Panc1 (cell line): Measurements from ENCODE around the gene ATP8B3.

ENCODE experiments used
- CTCF ChIP-seq: fragments of 450-650 bp; IDR thresholded peaks from 2 replicates; pipeline ENCODE4 v1.5.1; 2017; ENCODE audit warnings: mild to moderate bottlenecking
- POLR2AphosphoS5 ChIP-seq: IDR thresholded peaks from 2 replicates; pipeline ENCODE4 v1.6.1; 2012; ENCODE audit warnings: mild to moderate bottlenecking, low read depth, low read length, moderate library complexity
- TF ChIP-seq, protein P1 (sequence below), 2 experiments: IDR thresholded peaks; 2 replicates each; pipeline ENCODE4 v1.6.1; 2011 to 2012; ENCODE audit warnings: low read depth in 2 of 2, control low read depth in 1 of 2, low read length in 1 of 2, mild to moderate bottlenecking in 1 of 2, moderate library complexity in 1 of 2; ENCODE audit not compliant: insufficient read depth in 1 of 2

DNA sequence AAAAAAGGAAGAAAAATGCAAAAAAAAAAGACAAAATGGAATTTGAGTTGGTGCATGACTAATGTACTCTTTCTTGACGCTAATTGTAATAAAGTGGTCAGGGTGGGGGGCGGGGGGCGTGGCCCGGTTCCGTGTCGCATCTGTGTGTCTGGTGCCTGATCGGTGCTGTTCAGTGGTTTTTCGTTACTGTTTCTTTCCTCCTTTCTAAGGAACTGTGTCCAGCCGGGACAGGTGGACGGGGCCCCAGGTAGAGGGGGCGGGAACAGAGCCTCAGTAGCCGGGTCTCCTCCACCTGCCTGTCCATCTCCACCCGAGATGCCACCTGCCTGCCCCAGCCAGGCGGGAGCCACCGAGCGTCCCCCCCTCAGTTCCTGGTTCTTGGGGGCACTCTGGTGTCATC, 32.5 kb downstream of the ATP8B3 start:
- no peak; the same call in 1 of the 2 replicates for TF ChIP-seq POLR2AphosphoS5
- TF ChIP-seq CTCF: no peak
- TF ChIP-seq, protein P1, sequence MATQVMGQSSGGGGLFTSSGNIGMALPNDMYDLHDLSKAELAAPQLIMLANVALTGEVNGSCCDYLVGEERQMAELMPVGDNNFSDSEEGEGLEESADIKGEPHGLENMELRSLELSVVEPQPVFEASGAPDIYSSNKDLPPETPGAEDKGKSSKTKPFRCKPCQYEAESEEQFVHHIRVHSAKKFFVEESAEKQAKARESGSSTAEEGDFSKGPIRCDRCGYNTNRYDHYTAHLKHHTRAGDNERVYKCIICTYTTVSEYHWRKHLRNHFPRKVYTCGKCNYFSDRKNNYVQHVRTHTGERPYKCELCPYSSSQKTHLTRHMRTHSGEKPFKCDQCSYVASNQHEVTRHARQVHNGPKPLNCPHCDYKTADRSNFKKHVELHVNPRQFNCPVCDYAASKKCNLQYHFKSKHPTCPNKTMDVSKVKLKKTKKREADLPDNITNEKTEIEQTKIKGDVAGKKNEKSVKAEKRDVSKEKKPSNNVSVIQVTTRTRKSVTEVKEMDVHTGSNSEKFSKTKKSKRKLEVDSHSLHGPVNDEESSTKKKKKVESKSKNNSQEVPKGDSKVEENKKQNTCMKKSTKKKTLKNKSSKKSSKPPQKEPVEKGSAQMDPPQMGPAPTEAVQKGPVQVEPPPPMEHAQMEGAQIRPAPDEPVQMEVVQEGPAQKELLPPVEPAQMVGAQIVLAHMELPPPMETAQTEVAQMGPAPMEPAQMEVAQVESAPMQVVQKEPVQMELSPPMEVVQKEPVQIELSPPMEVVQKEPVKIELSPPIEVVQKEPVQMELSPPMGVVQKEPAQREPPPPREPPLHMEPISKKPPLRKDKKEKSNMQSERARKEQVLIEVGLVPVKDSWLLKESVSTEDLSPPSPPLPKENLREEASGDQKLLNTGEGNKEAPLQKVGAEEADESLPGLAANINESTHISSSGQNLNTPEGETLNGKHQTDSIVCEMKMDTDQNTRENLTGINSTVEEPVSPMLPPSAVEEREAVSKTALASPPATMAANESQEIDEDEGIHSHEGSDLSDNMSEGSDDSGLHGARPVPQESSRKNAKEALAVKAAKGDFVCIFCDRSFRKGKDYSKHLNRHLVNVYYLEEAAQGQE (IDR thresholded peaks at IDR 0.05; ENCODE audit: insufficient read depth in 1 of 2, low read depth in 2 of 2, low read length in 1 of 2): no peak
